Astrocyte (in vitro differentiated cells and primary cell): ENCODE results near the gene RETREG3. TPM values are rescaled to one million over a fixed set of nuclear protein-coding genes. Genes with fewer than 3 reads are reported as not detected.
"Not testable (repeated sequence)": the region's sequence is repeated elsewhere in the genome, so short reads cannot be mapped to it uniquely, and the experiment has no call there.

ENCODE experiments used
- DNase-seq: peaks from one replicate; pipeline ENCODE4 v3.0.0-alpha.2; 2010; ENCODE audit warnings: low read depth
- FAIRE-seq: peaks from 2 replicates; lab custom pipeline; 2011; peaks lifted over from hg19 to GRCh38; lab: Jason Lieb, UNC
- H2AFZ ChIP-seq: 2 replicates; pipeline ENCODE4 v1.6.0; 2012; ENCODE audit warnings: low read depth, low read length, inconsistent platforms
- H3K27ac ChIP-seq: 2 replicates; pipeline ENCODE4 v1.5.1; 2011; ENCODE audit warnings: low read depth, low read length, inconsistent platforms
- H3K27me3 ChIP-seq: 2 replicates; pipeline ENCODE4 v1.6.0; 2011; ENCODE audit warnings: low read length, inconsistent platforms; ENCODE audit not compliant: insufficient read depth
- H3K36me3 ChIP-seq: 2 replicates; pipeline ENCODE4 v1.5.1; 2011; ENCODE audit warnings: low read length, inconsistent platforms; ENCODE audit not compliant: insufficient read depth
- H3K4me1 ChIP-seq: 2 replicates; pipeline ENCODE4 v1.5.1; 2011; ENCODE audit warnings: low read length, inconsistent platforms; ENCODE audit not compliant: insufficient read depth
- H3K4me2 ChIP-seq: 2 replicates; pipeline ENCODE4 v1.6.0; 2012; ENCODE audit warnings: low read length, inconsistent platforms
- H3K4me3 ChIP-seq: 2 replicates; pipeline ENCODE4 v1.5.1; 2011; ENCODE audit warnings: low read depth, mild to moderate bottlenecking, low read length, inconsistent platforms; ENCODE audit not compliant: insufficient read depth
- H3K79me2 ChIP-seq: 2 replicates; pipeline ENCODE4 v1.6.0; 2012; ENCODE audit warnings: mild to moderate bottlenecking, low read length, inconsistent platforms; ENCODE audit not compliant: insufficient read depth
- H3K9ac ChIP-seq: 2 replicates; pipeline ENCODE4 v1.6.0; 2012; ENCODE audit warnings: mild to moderate bottlenecking, low read length, inconsistent platforms
- H3K9me3 ChIP-seq: 2 replicates; pipeline ENCODE4 v1.5.1; 2012; ENCODE audit warnings: low read depth, mild to moderate bottlenecking, low read length, inconsistent platforms; ENCODE audit not compliant: insufficient read depth
- H4K20me1 ChIP-seq: 2 replicates; pipeline ENCODE4 v1.6.0; 2012; ENCODE audit warnings: low read length, inconsistent platforms; ENCODE audit not compliant: insufficient read depth
- H3K27ac Mint-ChIP-seq: one replicate; pipeline ENCODE4 v1.8.0; 2021; ENCODE audit warnings: mild to moderate bottlenecking, mixed read lengths; ENCODE audit not compliant: unreplicated experiment
- H3K27me3 Mint-ChIP-seq: one replicate; pipeline ENCODE4 v1.8.0; 2021; ENCODE audit warnings: low read depth, mixed read lengths; ENCODE audit not compliant: unreplicated experiment
- H3K36me3 Mint-ChIP-seq: one replicate; pipeline ENCODE4 v1.8.0; 2021; ENCODE audit warnings: low read depth, mixed read lengths; ENCODE audit not compliant: unreplicated experiment
- H3K4me1 Mint-ChIP-seq: one replicate; pipeline ENCODE4 v1.8.0; 2021; ENCODE audit warnings: low read depth, mixed read lengths; ENCODE audit not compliant: unreplicated experiment
- H3K4me3 Mint-ChIP-seq: one replicate; pipeline ENCODE4 v1.8.0; 2021; ENCODE audit warnings: mild to moderate bottlenecking, moderate library complexity, mixed read lengths; ENCODE audit not compliant: unreplicated experiment
- H3K9me3 Mint-ChIP-seq: one replicate; pipeline ENCODE4 v1.8.0; 2021; ENCODE audit warnings: mild to moderate bottlenecking, mixed read lengths; ENCODE audit not compliant: unreplicated experiment
- EZH2 ChIP-seq: IDR thresholded peaks from 2 replicates; pipeline ENCODE4 v1.6.1; 2012; ENCODE audit warnings: mild to moderate bottlenecking, low read length, inconsistent platforms; ENCODE audit not compliant: insufficient read depth
- total RNA-seq: library from RNA; stranded (reverse); gene quantifications from 2 replicates; pipeline ENCODE4 v1.2.1, GENCODE V29; 2021
- TF ChIP-seq, protein P1 (sequence below): IDR thresholded peaks from 2 replicates; pipeline ENCODE4 v1.5.1; 2011; ENCODE audit warnings: low read depth, mild to moderate bottlenecking, inconsistent platforms, low read length, moderate library complexity; ENCODE audit not compliant: insufficient read depth

Gene RETREG3
- total RNA-seq, 1 donor from 2014 or later = 54.3 TPM

DNA sequence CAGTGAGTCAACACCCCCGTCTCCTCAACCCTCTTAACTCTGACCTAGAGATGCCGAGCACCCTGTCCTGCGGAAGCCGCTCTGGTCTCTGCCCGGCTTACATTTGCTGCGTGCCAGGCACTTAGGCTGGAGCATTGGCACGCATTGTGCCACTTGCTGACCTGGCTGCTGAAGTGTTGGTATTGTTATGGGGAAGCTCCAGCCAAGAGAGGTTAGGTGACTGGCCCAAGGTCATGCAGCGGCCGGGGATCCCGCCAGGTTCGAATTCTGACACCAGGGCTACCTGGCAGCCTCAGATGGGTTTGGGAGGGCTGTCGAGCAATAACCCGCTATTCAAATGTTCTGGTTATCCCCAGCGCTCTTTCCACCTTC is 61.5 kb downstream of the RETREG3 start:
- peaks cover 2% of the 10 kb centered on the region for H3K27me3 Mint-ChIP-seq
- H3K27ac Mint-ChIP-seq = no peak overlapping the region
- Histone ChIP-seq H3K9me3 (no peaks in the 10 kb centered on the region), H3K4me2 (peak overlapping the region; percentile 78), H3K4me1 (no peaks in the 10 kb centered on the region), H2AFZ (no peak overlapping the region), H3K4me3 (no peak overlapping the region), H4K20me1 (peaks cover 9% of the 10 kb centered on the region), H3K36me3 (no peaks in the 10 kb centered on the region), H3K9ac (no peak overlapping the region), H3K27me3 (no peaks in the 10 kb centered on the region), H3K79me2 (no peaks in the 10 kb centered on the region), H3K27ac (no peak overlapping the region)
- no peak for TF ChIP-seq EZH2
- TF ChIP-seq, protein P1, sequence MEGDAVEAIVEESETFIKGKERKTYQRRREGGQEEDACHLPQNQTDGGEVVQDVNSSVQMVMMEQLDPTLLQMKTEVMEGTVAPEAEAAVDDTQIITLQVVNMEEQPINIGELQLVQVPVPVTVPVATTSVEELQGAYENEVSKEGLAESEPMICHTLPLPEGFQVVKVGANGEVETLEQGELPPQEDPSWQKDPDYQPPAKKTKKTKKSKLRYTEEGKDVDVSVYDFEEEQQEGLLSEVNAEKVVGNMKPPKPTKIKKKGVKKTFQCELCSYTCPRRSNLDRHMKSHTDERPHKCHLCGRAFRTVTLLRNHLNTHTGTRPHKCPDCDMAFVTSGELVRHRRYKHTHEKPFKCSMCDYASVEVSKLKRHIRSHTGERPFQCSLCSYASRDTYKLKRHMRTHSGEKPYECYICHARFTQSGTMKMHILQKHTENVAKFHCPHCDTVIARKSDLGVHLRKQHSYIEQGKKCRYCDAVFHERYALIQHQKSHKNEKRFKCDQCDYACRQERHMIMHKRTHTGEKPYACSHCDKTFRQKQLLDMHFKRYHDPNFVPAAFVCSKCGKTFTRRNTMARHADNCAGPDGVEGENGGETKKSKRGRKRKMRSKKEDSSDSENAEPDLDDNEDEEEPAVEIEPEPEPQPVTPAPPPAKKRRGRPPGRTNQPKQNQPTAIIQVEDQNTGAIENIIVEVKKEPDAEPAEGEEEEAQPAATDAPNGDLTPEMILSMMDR = no peak
- H3K36me3 Mint-ChIP-seq = peaks cover 4% of the 10 kb centered on the region
- DNase-seq (no peak), FAIRE-seq (no peak)
- H3K4me1 Mint-ChIP-seq = peaks cover 5% of the 10 kb centered on the region
- peak overlapping the region; percentile 75 for H3K4me3 Mint-ChIP-seq
- no peaks in the 10 kb centered on the region for H3K9me3 Mint-ChIP-seq

DNA sequence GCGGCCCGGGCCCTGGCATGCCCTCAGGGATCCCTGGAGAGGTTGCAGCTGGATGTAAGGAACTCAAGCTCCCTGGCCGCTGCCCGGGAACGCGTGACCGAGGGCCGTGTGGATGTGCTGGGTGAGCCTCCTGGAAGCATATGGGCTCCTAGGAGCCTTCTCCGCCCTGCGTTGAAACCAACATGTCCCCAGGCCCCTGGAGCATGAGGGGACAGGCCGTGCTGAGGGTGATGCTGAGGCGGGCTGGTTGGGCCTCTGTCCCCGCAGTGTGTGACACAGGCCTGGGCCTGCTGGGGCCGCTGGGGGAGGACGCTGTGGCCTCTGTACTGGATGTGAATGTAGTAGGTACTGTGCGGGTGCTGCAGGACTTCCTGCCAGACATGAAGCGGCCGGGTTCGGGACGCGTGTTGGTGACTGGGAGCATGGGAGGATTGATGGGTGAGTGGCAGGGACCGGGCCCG is 62.1 kb downstream of the RETREG3 start:
- Histone ChIP-seq H2AFZ (no peak overlapping the region), H3K27me3 (no peaks in the 10 kb centered on the region), H3K9ac (no peak overlapping the region), H3K4me3 (no peak overlapping the region), H3K36me3 (no peaks in the 10 kb centered on the region), H4K20me1 (peaks cover 9% of the 10 kb centered on the region), H3K9me3 (no peaks in the 10 kb centered on the region), H3K27ac (no peak overlapping the region), H3K4me1 (no peaks in the 10 kb centered on the region), H3K79me2 (no peaks in the 10 kb centered on the region), H3K4me2 (no peak overlapping the region)
- peak overlapping the region; percentile 20 for H3K4me3 Mint-ChIP-seq
- no peak for DNase-seq
- peaks cover 4% of the 10 kb centered on the region for H3K4me1 Mint-ChIP-seq
- peaks cover 2% of the 10 kb centered on the region for H3K27me3 Mint-ChIP-seq
- peaks cover 4% of the 10 kb centered on the region for H3K36me3 Mint-ChIP-seq
- no peak for TF ChIP-seq EZH2
- FAIRE-seq = no peak
- H3K27ac Mint-ChIP-seq = no peak overlapping the region
- H3K9me3 Mint-ChIP-seq = no peaks in the 10 kb centered on the region

DNA sequence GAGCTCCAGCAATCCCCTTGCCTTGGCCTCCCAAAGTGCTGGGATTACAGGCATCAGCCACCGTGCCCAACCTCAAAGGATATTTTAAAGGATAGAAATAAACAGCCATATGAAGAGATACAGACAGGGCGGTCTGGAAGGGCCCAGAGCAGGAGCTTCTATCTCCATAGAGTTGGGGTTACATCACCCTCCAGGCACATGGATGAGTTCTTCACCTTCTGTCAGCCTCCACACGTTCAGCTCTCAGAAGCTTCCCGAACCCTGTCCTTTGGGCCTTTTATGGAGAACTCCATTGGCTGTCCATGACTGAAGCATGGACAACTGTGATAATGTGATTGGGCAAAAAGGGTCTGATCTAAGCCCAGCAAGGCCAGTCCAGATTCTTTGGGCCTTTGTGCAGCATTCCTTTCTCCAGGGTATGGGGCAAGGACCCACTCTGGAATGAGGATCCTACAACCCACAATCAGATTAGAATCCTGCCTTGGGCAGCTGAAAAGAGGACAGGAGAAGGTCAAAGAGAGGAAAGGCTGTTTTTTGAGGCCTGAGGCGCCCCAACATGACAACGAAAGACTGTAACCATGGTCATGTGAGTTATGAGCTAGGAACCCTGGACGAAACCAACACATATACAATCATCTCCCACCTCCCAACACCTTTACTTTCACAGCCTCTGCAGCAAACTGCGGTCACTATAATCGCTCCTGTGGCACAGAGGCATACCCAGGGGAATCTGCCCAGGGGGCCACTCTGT is 63.2 kb downstream of the RETREG3 start:
- not testable (repeated sequence) for H2AFZ ChIP-seq, H3K9ac ChIP-seq, H3K4me1 Mint-ChIP-seq, H3K36me3 ChIP-seq, H3K9me3 ChIP-seq, H3K27ac Mint-ChIP-seq, H3K4me1 ChIP-seq, H3K36me3 Mint-ChIP-seq, H4K20me1 ChIP-seq, DNase-seq, H3K4me3 Mint-ChIP-seq, H3K79me2 ChIP-seq, H3K4me2 ChIP-seq, H3K27me3 ChIP-seq, FAIRE-seq, H3K4me3 ChIP-seq, H3K27ac ChIP-seq, H3K27me3 Mint-ChIP-seq, H3K9me3 Mint-ChIP-seq
